GM19043 (cell line): Measurements from ENCODE around the gene CHN2.

Experiments
- ATAC-seq: cut with Tn5 transposase; IDR thresholded peaks from one replicate; pipeline ENCODE4 v1.9.1; 2021; ENCODE audit warnings: low read depth; ENCODE audit not compliant: unreplicated experiment

CHN2 gene

DNA sequence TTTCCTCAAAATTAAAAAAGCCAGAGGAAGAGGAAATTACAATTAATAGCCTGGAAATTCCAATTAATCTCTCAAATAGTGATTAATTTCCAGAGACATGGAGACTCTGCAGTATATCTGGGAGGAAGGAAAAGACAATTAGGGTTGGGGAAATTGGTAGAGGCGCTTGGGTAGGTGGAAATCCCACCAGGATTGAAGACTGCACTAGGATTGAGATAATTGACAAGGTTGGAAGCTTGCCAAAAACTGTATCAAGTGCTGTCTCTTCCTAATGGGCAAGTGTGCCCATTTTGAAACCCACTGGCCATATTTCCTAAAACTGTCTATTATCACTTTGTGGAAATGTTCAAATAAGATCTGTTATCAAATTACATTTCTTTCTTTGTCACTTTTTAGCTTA, 21.6 kb downstream of the CHN2 start:
- ATAC-seq = no peak

DNA sequence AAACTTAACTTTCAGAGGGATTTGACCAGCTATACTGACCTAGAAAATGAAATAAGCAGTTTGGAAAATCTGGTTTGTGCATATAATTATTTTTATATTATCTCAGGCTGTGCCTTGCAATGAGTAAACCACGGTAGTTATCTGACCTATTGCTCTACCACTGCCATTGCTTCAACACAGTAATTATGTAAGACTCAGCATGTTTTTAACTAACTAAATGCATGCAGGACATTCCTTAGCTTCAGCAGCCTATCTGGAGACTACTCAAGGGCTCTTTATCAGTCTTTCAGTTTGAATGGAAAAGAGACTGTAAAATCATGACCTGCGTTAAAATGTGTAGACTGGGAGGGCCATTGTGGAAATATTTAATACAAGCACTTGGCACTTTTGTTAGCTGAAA, 22.5 kb downstream of the CHN2 start:
- no peak for ATAC-seq

DNA sequence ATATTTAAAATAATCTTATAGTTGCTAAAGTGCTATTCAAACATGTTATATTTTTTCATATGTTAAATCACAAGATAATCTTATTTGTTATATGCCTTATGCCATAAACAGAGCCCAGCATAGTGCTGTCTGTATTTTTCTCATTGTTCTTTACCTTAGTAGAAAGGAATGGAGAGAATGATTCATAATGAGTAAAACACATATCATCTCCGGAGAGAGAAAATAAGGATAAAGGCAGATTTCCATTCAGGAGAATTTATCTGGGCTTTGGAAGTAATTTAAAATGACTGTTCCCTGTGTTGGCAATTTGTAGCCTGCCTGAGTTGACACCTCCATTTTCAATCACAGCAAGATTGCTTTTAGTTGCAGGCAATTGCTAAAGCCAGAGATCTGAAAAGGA, 30.2 kb downstream of the CHN2 start:
- ATAC-seq = no peak

DNA sequence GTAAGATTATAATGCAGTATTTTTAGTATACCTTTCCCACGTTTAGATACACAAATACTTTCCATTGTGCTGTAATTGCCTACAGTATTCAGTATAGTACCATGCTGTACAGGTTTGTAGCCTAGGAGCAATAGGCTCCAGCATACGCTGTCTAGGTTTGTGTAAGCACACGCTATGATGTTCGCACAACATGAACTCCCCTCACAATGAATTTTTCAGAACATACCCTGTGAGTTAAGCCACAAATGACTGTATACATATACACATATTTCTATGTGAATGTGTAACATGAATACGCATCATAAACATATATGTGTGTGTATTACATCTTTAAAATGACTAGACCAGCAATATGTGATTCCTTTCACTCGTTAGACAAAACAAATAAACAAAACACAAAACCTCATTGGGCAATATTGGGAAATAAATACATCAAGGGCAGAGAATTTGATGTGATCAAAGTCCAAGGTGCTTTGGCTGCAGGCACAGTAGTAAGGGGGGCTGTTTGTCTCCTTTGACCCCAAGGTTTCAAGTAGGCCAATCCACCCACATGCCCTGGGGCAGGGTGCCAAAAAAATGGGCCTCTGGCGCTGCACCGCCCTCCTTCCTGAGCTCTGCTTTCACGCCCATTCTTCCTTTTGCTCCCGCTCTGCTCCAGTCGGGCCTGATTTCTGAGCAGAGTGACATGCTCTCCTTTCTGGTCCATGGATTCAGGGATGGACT, 33.9 kb downstream of the CHN2 start:
- no peak for ATAC-seq

DNA sequence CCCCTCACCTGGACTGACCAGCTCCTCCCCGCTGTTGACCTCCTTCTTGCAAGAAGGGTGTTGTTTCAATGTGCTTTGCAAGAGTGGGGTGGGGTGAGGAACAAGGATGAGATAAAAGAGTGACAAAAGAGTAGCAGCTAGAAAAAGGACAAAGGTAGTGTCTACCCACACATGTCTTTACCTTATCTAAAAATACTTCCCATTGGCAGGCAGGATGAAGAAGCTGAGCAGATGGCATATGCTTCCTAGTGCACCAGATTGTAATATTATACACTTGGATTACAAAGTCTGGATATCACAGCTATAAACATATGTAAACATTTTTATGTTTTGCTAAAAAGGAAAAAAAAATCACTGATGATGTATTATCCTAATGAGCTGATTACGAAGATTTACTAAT, 34.5 kb downstream of the CHN2 start:
- ATAC-seq = no peak

DNA sequence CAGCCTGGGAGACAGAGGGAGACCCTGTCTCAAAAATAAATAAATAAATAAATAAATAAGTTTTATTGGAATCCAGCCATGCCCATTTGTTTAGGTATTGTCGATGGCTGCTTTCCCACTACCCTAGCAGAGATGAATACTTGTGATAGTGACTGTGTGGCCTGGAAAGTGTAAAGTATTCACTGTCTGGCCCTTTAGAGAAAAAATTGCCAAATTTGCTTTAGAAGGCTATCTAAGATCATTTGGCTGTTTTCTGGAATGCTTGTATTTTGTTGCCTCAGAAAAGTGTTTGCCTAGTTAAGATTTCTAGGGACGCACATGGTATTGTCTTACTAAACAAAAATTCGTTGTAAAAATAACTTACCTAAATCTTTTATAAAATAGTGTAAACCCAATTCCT, 35.4 kb downstream of the CHN2 start:
- ATAC-seq = no peak

DNA sequence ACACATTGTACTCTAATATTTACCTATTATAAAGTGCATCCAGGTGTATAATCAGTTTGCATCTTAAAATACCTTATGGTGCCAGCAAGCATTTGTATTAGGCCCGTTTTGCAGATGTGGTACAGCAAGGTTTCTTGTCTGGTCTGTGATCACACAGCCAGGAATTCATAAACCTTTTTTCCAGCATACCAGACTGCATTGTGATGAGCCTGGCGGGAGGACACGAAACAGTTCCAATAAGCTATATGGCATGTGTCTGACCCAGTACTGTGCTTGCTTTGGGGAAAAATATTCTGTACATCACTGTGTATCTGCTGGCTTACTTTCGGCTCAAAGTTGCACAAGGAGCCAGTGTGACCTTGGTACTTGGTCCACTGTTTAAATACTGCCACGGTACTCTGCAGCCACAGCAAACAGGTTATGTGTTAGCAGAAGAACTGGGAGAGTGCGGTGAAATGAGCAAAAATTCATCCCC, 36.3 kb downstream of the CHN2 start:
- no peak for ATAC-seq

DNA sequence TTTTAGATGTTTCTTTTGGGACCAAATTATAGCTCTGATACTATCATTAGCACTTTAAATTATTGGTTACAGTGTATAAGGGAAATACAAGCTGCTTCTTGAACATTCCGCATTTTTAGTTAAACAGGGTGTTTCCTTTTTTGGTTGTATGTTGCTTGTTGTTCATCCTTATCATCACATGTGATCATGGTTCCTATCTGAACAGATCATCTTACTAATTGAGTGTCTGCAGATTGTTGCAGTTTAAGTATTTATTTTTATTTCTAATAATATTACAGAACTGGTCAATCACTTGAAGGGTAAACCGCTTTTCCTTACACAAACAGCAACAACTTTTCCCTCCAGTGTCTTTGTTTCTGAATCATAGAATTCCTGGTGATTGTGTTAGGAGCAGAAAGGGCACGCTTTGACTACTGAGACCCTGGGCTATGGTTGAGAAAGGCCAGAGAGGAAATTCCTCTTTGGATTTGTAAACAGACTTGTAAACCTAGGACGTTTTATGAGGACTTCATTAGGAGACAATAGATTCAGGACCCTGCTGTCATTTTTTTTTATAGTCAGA, 37.2 kb downstream of the CHN2 start:
- ATAC-seq = no peak

DNA sequence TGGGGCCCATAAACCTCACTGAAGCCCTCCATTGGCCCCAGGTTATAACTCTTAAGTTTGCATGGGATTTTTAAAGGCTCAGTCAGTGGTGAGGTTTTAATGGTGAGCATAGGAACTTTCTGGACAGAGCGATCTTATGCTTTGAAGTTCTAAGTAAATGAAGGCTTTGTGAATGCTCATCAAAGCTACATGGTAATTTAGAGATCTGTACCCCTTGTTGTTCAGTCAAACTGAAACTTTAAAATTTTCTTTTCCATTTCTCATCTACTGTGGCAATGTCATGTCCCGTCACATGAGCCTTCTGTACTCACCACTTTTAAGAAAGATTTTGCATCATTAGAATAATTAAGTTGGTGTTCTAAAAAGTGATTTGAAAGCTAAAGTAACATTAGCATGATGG, 39.9 kb downstream of the CHN2 start:
- ATAC-seq = no peak

DNA sequence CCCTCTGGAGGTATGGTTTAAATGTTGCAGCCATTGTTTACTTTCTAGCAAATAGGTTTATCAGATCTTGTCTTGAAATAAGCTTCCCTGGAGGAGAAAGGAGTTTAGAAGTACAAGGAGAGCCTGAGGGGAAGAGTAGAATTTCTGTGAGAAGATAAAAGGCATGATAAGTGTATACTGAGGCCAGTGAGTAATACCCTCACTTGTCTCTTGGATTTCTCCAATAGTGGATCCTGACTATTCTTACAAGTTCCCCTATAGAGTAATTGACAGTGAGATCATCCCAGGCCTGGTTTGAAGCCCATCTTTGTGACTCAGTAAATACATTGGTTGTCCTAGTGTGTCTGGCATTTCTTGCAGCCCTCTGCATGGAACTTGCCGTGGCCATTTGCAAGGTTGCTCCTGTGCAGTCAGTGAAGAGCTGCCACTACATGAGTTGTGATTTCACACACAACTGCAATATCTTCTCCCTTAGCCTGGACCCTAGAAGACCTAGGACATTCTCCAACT, 41.6 kb downstream of the CHN2 start:
- ATAC-seq = no peak

DNA sequence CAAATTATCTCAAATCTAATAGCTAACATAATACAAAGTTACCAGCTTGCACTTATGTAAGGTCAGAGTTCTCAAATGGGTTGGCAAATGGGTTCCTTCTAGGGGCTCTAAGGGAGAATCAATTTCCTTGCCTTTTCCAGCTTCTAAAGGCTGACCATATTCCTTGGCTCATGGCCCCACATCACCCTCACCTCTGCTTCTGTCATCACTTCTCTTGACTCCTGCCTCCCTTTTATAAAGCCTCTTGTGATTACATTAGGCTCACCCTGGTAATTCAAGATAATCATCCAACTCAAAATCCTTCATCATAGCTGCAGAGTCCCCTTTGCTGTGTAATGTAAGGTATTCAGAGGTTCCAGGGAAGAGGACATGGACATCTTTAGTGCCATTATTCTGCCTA, 42.1 kb downstream of the CHN2 start:
- ATAC-seq = no peak

DNA sequence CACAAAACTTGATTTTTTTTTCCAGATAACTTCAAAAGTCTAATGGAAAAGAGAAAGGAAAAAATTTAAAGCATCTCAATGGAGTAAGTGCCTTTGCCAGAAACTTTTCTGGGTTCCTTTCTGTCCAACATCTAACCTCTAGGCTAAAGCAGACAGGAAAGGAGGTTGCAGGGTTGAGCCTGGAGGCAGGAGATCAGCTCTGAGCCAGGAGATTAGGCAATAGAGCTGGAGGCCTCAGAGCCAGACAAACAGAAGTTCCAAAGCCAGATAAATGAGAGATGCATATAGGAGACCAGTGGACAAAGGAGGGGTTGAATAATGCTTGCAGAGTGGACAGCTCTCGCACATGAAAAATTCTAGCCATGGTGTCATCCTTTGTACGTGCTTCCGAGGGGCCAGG, 42.9 kb downstream of the CHN2 start:
- ATAC-seq = no peak

DNA sequence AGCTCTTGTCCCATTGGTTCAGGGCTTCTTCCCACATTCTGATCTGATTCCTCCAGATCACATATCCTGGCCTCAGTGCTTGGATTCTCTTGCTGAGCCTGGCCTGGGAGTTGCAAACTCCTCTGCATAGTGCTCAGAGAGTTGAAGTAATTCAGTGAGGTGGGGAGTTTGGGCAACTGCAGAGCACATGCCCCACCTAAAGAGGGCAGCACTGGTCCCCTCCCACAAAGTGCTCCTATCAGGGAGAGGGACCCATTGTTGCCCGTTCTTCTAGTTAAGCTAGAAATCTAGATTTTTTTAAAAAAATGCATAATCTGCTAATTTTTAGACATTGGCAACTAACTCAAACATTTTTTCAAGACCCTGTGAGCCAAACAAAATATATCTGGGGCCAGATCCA, 45.1 kb downstream of the CHN2 start:
- ATAC-seq = no peak

DNA sequence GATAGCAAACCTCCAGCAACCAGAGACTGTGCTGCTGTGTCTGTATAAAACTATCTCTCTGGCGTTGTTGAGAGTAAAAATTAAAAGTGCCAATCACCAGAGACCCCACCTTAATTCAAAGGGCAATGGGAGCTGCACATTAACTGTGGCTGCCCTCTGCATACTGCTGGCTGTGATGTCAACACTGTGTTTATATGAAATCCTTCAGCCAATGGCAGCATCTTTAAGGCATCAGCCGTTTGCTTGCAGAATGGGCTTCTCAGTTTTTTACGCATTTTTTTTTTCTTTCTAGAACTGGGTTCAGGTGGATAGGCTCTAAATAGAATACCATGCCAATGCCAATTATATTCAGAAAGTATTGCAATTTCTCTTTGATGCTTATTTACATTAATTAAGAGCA, 47.7 kb downstream of the CHN2 start:
- no peak for ATAC-seq

DNA sequence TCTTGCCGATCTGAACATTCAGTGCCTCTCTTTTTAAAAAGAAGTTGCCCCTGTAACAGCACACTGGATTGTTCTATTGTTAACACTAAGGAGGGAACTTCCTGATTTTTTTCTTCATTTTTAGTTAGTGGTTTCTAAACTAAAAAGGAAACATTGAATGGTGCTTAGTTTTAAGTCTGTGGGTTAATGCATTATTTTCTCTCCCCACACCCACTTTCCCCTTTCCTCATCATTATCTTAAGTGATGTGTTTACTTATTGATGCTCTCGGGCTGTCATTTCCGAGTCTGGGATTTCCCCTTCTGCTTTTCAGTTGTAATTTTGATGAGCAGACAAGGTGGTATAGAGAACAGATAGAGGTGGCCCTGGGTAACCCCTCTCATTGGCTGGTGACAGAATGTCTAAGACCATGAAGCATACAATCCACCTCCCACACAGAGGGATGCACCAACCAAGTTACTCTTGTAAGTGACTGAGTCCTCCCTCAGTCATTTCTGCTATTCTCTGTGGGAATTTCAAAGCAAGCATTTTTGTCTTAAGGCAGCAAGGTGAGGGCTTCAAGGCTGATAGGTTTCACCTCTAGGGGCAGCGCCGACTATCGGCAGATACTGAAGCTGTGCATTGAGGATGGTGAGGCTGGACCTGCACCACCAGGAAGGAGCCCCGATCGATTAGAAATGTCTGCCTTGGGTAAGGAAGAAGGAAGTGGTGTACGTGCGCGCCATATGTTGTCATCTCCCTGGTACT, 49.5 kb downstream of the CHN2 start:
- no peak for ATAC-seq

DNA sequence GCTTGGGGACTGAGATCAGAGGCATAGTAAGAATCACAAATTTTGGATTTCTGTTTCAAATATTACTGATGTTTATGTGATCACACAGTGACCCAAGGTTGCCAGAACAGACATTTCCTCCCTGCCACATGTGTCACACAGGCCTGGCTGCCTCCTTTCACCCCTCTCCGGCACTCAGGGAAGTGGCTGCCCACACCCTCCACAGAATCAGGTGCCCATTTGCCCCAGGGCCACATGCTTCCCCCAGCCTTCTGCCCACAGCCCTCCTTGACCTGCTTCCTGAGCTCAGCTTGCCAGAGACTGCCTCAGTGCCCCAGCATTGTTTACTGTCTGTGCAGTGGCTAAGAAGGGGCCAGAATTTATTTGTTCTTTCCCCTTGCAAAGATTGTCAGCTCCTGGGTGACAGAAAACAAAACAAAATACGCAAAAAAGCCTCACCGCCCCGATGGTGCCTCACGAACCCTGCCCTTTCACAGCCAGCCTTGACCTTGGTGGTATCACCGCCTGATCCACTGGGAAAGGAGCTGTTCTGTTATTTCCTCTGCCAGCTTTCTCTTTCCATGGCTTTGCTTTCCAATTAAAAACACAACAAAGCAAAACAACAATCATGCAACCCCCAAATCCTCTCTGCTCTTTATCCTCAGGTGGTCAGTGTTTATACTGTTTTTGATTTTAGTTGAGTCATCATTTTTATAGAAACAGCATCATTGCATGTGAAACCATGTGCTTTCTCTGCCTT, 52.8 kb downstream of the CHN2 start:
- ATAC-seq = no peak

DNA sequence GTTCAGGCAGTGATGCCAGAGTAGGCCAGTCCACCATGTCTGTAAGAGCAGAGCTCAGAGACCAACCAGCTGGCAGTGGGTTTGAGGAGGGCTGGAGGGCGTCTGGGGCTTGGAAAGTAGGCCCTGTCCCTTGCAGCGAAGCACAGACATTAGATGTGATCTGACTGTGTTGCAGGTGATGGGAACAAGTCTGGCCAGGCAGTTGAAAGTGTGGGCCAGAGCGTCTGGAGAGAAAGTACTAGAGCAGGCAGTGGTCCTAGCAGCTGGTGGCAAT, 53.3 kb downstream of the CHN2 start:
- no peak for ATAC-seq

DNA sequence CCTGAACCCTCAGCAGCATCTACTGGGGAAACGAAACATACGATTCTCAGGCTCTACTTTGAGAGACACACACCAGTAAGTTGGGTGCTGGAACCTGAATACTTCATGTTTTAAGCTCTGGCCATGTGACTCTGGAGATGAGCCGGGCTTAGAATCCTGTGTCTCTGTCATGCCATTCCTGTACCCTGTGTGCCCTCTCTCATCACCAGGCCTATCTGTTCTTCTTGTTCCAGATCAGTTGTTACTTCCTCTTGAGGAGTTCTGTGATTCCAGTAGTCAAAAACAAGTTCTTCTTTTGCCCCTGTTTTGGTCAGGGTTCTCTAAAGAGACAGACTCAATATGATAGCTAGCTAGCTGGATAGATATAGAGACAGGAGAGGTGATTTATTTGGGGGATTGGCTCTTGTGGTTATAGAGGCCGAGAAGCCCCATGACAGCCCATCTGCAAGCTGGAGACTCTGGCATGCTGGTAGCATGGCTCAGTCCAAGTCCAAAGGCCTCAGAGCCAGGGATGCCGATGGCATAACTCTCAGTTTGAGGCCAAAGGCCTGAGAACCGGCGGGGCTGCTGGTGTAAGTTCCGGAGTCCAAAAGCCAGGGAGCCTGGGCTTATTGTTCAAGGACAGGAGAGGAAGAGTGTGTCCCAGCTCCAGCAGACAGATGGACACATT, 54.3 kb downstream of the CHN2 start:
- no peak for ATAC-seq

DNA sequence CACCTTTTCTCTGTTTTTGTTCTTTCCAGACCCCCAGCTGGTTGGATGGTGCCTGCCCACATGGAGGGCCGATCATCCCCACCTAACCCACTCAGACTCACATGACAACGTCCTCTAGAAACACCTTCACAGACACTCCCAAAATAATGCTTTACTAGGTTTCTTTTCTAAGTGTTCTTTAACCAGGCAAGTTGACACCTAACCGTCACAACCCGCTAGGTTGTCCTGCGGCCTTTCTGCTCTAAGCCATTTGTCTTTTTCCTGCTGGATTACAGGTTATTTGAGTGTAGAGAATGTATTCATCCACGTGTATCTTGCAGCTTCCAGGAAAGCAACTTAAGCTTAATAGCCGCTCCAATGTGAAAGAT, 54.8 kb downstream of the CHN2 start:
- ATAC-seq = no peak

DNA sequence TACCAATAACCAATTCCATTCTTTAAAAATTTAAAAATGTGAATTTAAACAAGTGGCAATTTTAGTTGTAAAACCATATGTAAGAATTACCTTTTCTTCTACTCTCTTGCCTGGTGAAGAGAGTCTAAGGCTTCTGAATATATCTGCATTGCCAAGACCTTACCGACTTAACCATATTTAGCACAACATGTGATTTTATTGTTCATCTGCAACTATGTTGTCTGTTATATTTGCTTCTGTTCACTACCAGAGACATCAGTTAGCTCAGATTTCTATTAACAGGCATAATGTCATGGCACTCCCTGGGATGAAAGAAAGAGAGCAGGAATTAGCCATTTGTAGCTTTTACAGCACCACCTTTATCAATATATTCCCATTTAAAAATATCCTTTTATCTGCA, 55.3 kb downstream of the CHN2 start:
- ATAC-seq = no peak

DNA sequence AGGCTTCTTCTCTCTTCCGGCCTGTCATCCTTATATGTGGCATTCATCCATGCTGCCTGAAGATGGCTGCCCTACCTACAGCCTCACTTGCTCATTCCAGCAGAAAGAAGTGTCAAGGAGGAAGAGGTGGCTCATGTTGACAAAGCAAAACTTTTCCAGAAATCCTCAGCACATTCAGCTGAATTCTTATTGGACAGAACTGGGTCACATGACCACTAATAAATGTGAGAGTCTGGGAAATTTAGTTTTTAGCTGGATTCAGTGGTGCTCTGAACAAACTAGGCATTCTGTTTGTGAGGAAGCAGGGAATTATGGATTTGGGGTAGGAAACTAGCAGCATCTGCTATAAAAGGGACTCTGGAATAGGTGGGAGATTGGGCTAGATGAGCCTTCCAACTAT, 58.6 kb downstream of the CHN2 start:
- no peak for ATAC-seq
